GM23338 (cell line): ENCODE measurements around the gene OSBPL6. TPM values are rescaled to one million over a fixed set of nuclear protein-coding genes. Genes with fewer than 3 reads are reported as not detected.

Source experiments
- ATAC-seq: fragments of 200-7000 bp; cut with Tn5 transposase; 3 replicates; pipeline ENCODE4 v1.9.1; 2020
- DNase-seq: peaks from one replicate; pipeline ENCODE4 v3.0.0-alpha.2; 2015; ENCODE audit warnings: low spot score
- H2AFZ ChIP-seq: fragments of 200-600 bp; sonication (generic); 2 replicates; pipeline ENCODE4 v1.8.0; 2016; ENCODE audit warnings: antibody characterized with exemption, mild to moderate bottlenecking, moderate library complexity
- H3F3A ChIP-seq: fragments of 200-600 bp; sonication (generic); replicated peaks from 2 replicates; pipeline ENCODE4 v1.8.0; 2017; ENCODE audit warnings: antibody characterized with exemption, mixed run types, low read depth
- H3K27ac ChIP-seq: fragments of 200-600 bp; sonication (generic); 2 replicates; pipeline ENCODE4 v1.6.1; 2016; ENCODE audit warnings: low read depth
- H3K27me3 ChIP-seq: fragments of 200-600 bp; sonication (generic); 2 replicates; pipeline ENCODE4 v1.8.0; 2016; ENCODE audit warnings: mild to moderate bottlenecking, mixed run types, moderate library complexity; ENCODE audit not compliant: insufficient read depth
- H3K36me3 ChIP-seq: fragments of 200-600 bp; sonication (generic); 2 replicates; pipeline ENCODE4 v1.8.0; 2016; ENCODE audit warnings: mild to moderate bottlenecking; ENCODE audit not compliant: insufficient read depth
- H3K4me1 ChIP-seq: fragments of 200-600 bp; sonication (generic); 2 replicates; pipeline ENCODE4 v1.8.0; 2016; ENCODE audit warnings: mild to moderate bottlenecking, moderate library complexity; ENCODE audit not compliant: insufficient read depth
- H3K4me2 ChIP-seq: fragments of 200-600 bp; sonication (generic); 2 replicates; pipeline ENCODE4 v1.7.1; 2017; ENCODE audit warnings: mixed run types
- H3K4me3 ChIP-seq: fragments of 200-600 bp; sonication (generic); 2 replicates; pipeline ENCODE4 v1.6.1; 2016; ENCODE audit warnings: mixed run types
- H3K79me2 ChIP-seq: fragments of 200-600 bp; sonication (generic); replicated peaks from 2 replicates; pipeline ENCODE4 v1.8.0; 2017; ENCODE audit warnings: mild to moderate bottlenecking; ENCODE audit not compliant: insufficient read depth
- H3K9me2 ChIP-seq: fragments of 200-600 bp; sonication (generic); 2 replicates; pipeline ENCODE4 v1.8.0; 2017; ENCODE audit not compliant: insufficient read depth
- H4K20me1 ChIP-seq: fragments of 200-600 bp; sonication (generic); replicated peaks from 2 replicates; pipeline ENCODE4 v1.8.0; 2017; ENCODE audit warnings: mild to moderate bottlenecking; ENCODE audit not compliant: insufficient read depth
- H3K27ac Mint-ChIP-seq: 2 replicates; pipeline ENCODE4 v1.8.0; 2020; ENCODE audit warnings: inconsistent platforms, mild to moderate bottlenecking, moderate library complexity, mixed read lengths
- H3K27me3 Mint-ChIP-seq: 3 replicates; pipeline ENCODE4 v1.8.0; 2022; ENCODE audit warnings: low read depth, mild to moderate bottlenecking, moderate library complexity, mixed read lengths, inconsistent platforms; ENCODE audit not compliant: insufficient read depth, poor library complexity
- H3K36me3 Mint-ChIP-seq: 3 replicates; pipeline ENCODE4 v1.8.0; 2021; ENCODE audit warnings: low read depth, mild to moderate bottlenecking, inconsistent platforms, moderate library complexity, mixed read lengths
- H3K4me1 Mint-ChIP-seq: 3 replicates; pipeline ENCODE4 v1.8.0; 2020; ENCODE audit warnings: mild to moderate bottlenecking, inconsistent platforms, mixed read lengths
- H3K4me3 Mint-ChIP-seq: 3 replicates; pipeline ENCODE4 v1.8.0; 2021; ENCODE audit warnings: moderate library complexity, mild to moderate bottlenecking, inconsistent platforms, mixed read lengths
- H3K9me3 Mint-ChIP-seq: 3 replicates; pipeline ENCODE4 v1.8.0; 2020; ENCODE audit warnings: moderate library complexity, mild to moderate bottlenecking, inconsistent platforms, mixed read lengths
- CREB1 ChIP-seq: fragments of 250-450 bp; sonication (Bioruptor Pico); IDR thresholded peaks from 2 replicates; pipeline ENCODE4 v1.5.0; 2020; ENCODE audit warnings: low read depth, mild to moderate bottlenecking, moderate library complexity
- CTCF ChIP-seq, 2 experiments: fragments of 200-600 bp in 1 of 2; sonication (generic) in 1 of 2; conservative IDR thresholded peaks; 2 replicates each; pipeline versions ENCODE4 v1.5.1 to v1.6.1; 2016 to 2017; ENCODE audit warnings: antibody characterized with exemption in 2 of 2, low read depth in 2 of 2, mild to moderate bottlenecking in 2 of 2, moderate library complexity in 1 of 2
- ETS1 ChIP-seq: IDR thresholded peaks from 2 replicates; pipeline ENCODE4 v1.6.1; 2016; ENCODE audit warnings: antibody characterized with exemption
- EZH2 ChIP-seq: fragments of 200-600 bp; sonication (generic); IDR thresholded peaks from one replicate; pipeline ENCODE4 v1.8.0; 2017; ENCODE audit warnings: antibody characterized with exemption, mild to moderate bottlenecking, low read depth; ENCODE audit not compliant: unreplicated experiment
- EZH2phosphoT487 ChIP-seq: fragments of 200-600 bp; sonication (generic); IDR thresholded peaks from one replicate; pipeline ENCODE4 v1.8.1; 2018; ENCODE audit warnings: antibody characterized with exemption; ENCODE audit not compliant: unreplicated experiment
- JUNB ChIP-seq: IDR thresholded peaks from one replicate; pipeline ENCODE4 v1.6.1; 2016; ENCODE audit warnings: antibody characterized with exemption; ENCODE audit not compliant: unreplicated experiment
- NANOG ChIP-seq: IDR thresholded peaks from 2 replicates; pipeline ENCODE4 v1.6.1; 2016; ENCODE audit warnings: antibody characterized with exemption, borderline replicate concordance
- POLR2AphosphoS5 ChIP-seq: IDR thresholded peaks from 2 replicates; pipeline ENCODE4 v1.6.1; 2016; ENCODE audit warnings: antibody characterized with exemption, low read depth
- REST ChIP-seq: IDR thresholded peaks from one replicate; pipeline ENCODE4 v1.6.1; 2018; ENCODE audit warnings: antibody characterized with exemption; ENCODE audit not compliant: unreplicated experiment
- STAT1 ChIP-seq: IDR thresholded peaks from one replicate; pipeline ENCODE4 v1.6.1; 2016; ENCODE audit warnings: antibody characterized with exemption; ENCODE audit not compliant: unreplicated experiment
- ZNF114 ChIP-seq: fragments of 250-450 bp; sonication (Bioruptor Pico); IDR thresholded peaks from 2 replicates; pipeline ENCODE4 v1.5.0; 2020; ENCODE audit warnings: mild to moderate bottlenecking, moderate library complexity
- ZNF331 ChIP-seq: fragments of 250-450 bp; sonication (Bioruptor Pico); IDR thresholded peaks from 2 replicates; pipeline ENCODE4 v1.5.0; 2020; ENCODE audit warnings: low read depth, mild to moderate bottlenecking, moderate library complexity
- ZNF462 ChIP-seq: fragments of 250-450 bp; sonication (Bioruptor Pico); IDR thresholded peaks from 2 replicates; pipeline ENCODE4 v1.5.0; 2020; ENCODE audit warnings: mild to moderate bottlenecking, moderate library complexity
- polyA plus RNA-seq: library from polyadenylated mRNA; unstranded; fragments of >200 nt; fragmentation: Nextera tagmentation; extraction: Ambion mirVana; gene quantifications from 2 replicates; pipeline ENCODE4 v1.2.1, GENCODE V29; 2016
- total RNA-seq: library from RNA; depleted of rRNA; stranded (reverse); fragments of >200 nt; shearing (Covaris generic); gene quantifications from 2 replicates; pipeline ENCODE4 v1.2.3, GENCODE V29; 2014

The OSBPL6 gene
- total and polyA plus RNA-seq, 2 experiments from 2014 or later: 6.0 to 8.5 TPM

- Histone ChIP-seq H3K4me2 (no peak overlapping the region), H3K4me3 (no peak overlapping the region), H3K27me3 (no peaks in the 10 kb centered on the region), H3F3A (no peaks in the 10 kb centered on the region), H3K4me1 (no peaks in the 10 kb centered on the region), H3K27ac (no peak overlapping the region), H3K79me2 (no peaks in the 10 kb centered on the region), H2AFZ (no peak overlapping the region), H3K36me3 (no peaks in the 10 kb centered on the region), H3K9me2 (no peaks in the 10 kb centered on the region), H4K20me1 (no peaks in the 10 kb centered on the region)
- ATAC-seq (no peak), DNase-seq (no peak)
- Mint-ChIP-seq H3K4me3 (no peak overlapping the region), H3K36me3 (no peaks in the 10 kb centered on the region), H3K27ac (no peak overlapping the region), H3K27me3 (no peaks in the 10 kb centered on the region), H3K9me3 (no peaks in the 10 kb centered on the region), H3K4me1 (no peaks in the 10 kb centered on the region; the same call in 2 of the 3 replicates)
- TF ChIP-seq ZNF331: no peak
- no peak for TF ChIP-seq ZNF114 (CRISPR knock-in tag)
- no peak for TF ChIP-seq EZH2phosphoT487
- no peak for TF ChIP-seq CTCF (conservative IDR thresholded peaks at IDR 0.05; ENCODE audit: low read depth in 2 of 2)
- TF ChIP-seq STAT1: no peak
- no peak for TF ChIP-seq CREB1 (CRISPR knock-in tag)
- TF ChIP-seq POLR2AphosphoS5: no peak
- no peak for TF ChIP-seq NANOG
- no peak for TF ChIP-seq ZNF462 (CRISPR knock-in tag)
- TF ChIP-seq ETS1: no peak
- no peak for TF ChIP-seq EZH2
- no peak for TF ChIP-seq REST
- no peak for TF ChIP-seq JUNB
Measured at GRCh38 chr2:178328037-178328436, 133.7 kb downstream of the OSBPL6 start.
